ENCODE measurements around the gene PATJ. TPM values are rescaled to one million over a fixed set of nuclear protein-coding genes. Genes with fewer than 3 reads are reported as not detected.
"Not testable (repeated sequence)": the region's sequence is repeated elsewhere in the genome, so short reads cannot be mapped to it uniquely, and the experiment has no call there.

The PATJ gene
- total RNA-seq, 1 experiment from 2014 or later, result 11.2 TPM

- no peak for DNase-seq (ENCODE audit: low spot score)
Observed at GRCh38 chr1:61743716-61744580, 1.7 kb downstream of the PATJ start.

- DNase-seq (ENCODE audit: low spot score), result peak; percentile 10
Observed at GRCh38 chr1:61746813-61747212, 4.5 kb downstream of the PATJ start.

GRCh38 chr1:61748566-61748965, 6.3 kb downstream of the PATJ start:
- no peak for DNase-seq (ENCODE audit: low spot score)

- DNase-seq (ENCODE audit: low spot score), result no peak
Observed at GRCh38 chr1:61749574-61749973, 7.3 kb downstream of the PATJ start.

- no peak for DNase-seq (ENCODE audit: low spot score)
Observed at GRCh38 chr1:61752921-61753389, 10.7 kb downstream of the PATJ start.

GRCh38 chr1:61753998-61754508, 11.8 kb downstream of the PATJ start:
- DNase-seq (ENCODE audit: low spot score), result no peak

- no peak for DNase-seq (ENCODE audit: low spot score)
Observed at GRCh38 chr1:61754545-61754944, 12.3 kb downstream of the PATJ start.

- no peak for DNase-seq (ENCODE audit: low spot score)
Observed at GRCh38 chr1:61756773-61757172, 14.5 kb downstream of the PATJ start.

GRCh38 chr1:61757950-61758349, 15.7 kb downstream of the PATJ start:
- DNase-seq (ENCODE audit: low spot score), result no peak

GRCh38 chr1:61770131-61770530, 27.9 kb downstream of the PATJ start:
- no peak for DNase-seq (ENCODE audit: low spot score)

GRCh38 chr1:61776091-61776490, 33.8 kb downstream of the PATJ start:
- DNase-seq (ENCODE audit: low spot score), result no peak

GRCh38 chr1:61779231-61779630, 37.0 kb downstream of the PATJ start:
- DNase-seq (ENCODE audit: low spot score), result no peak

- DNase-seq (ENCODE audit: low spot score), result no peak
Observed at GRCh38 chr1:61781151-61781550, 38.9 kb downstream of the PATJ start.

- DNase-seq (ENCODE audit: low spot score), result no peak
Observed at GRCh38 chr1:61782771-61783170, 40.5 kb downstream of the PATJ start.

- DNase-seq (ENCODE audit: low spot score), result no peak
Observed at GRCh38 chr1:61784726-61785125, 42.4 kb downstream of the PATJ start.

- DNase-seq (ENCODE audit: low spot score), result no peak
Observed at GRCh38 chr1:61790837-61791236, 48.6 kb downstream of the PATJ start.

GRCh38 chr1:61797045-61797755, 54.9 kb downstream of the PATJ start:
- no peak for DNase-seq (ENCODE audit: low spot score)

- not testable (repeated sequence) for DNase-seq (ENCODE audit: low spot score)
Observed at GRCh38 chr1:61801047-61801446, 58.8 kb downstream of the PATJ start.

- no peak for DNase-seq (ENCODE audit: low spot score)
Observed at GRCh38 chr1:61807606-61808140, 65.4 kb downstream of the PATJ start.

- DNase-seq (ENCODE audit: low spot score), result no peak
Observed at GRCh38 chr1:61808321-61808720, 66.0 kb downstream of the PATJ start.

GRCh38 chr1:61808968-61809367, 66.7 kb downstream of the PATJ start:
- no peak for DNase-seq (ENCODE audit: low spot score)

- no peak for DNase-seq (ENCODE audit: low spot score)
Observed at GRCh38 chr1:61812916-61813315, 70.6 kb downstream of the PATJ start.

GRCh38 chr1:61816191-61816590, 73.9 kb downstream of the PATJ start:
- no peak for DNase-seq (ENCODE audit: low spot score)
